ENCODE results near the gene BEND6.
A peak's percentile ranks its signal among the peaks of the same experiment; 100 is the strongest.
"Not testable (repeated sequence)": the region's sequence is repeated elsewhere in the genome, so short reads cannot be mapped to it uniquely, and the experiment has no call there.

The BEND6 gene

DNA sequence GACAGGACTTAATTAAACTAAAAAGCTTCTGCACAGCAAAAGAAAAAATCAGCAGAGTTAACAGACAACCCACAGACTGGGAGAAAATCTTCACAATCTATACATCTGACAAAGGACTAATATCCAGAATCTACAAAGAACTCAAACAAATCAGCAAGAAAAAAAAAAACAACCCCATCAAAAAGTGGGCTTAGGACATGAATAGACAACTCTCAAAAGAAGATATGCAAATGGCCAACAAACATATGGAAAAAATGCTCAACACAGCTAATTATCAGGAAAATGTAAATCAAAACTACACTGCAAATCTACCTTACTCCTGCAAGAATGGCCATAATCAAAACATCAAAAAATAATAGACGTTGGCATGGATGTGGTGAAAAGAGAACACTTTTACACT, 89.2 kb downstream of the BEND6 start:
- DNase-seq = not testable (repeated sequence)

GRCh38 chr6:57044568-57044967, 89.7 kb downstream of the BEND6 start:
- no peak for DNase-seq

DNA sequence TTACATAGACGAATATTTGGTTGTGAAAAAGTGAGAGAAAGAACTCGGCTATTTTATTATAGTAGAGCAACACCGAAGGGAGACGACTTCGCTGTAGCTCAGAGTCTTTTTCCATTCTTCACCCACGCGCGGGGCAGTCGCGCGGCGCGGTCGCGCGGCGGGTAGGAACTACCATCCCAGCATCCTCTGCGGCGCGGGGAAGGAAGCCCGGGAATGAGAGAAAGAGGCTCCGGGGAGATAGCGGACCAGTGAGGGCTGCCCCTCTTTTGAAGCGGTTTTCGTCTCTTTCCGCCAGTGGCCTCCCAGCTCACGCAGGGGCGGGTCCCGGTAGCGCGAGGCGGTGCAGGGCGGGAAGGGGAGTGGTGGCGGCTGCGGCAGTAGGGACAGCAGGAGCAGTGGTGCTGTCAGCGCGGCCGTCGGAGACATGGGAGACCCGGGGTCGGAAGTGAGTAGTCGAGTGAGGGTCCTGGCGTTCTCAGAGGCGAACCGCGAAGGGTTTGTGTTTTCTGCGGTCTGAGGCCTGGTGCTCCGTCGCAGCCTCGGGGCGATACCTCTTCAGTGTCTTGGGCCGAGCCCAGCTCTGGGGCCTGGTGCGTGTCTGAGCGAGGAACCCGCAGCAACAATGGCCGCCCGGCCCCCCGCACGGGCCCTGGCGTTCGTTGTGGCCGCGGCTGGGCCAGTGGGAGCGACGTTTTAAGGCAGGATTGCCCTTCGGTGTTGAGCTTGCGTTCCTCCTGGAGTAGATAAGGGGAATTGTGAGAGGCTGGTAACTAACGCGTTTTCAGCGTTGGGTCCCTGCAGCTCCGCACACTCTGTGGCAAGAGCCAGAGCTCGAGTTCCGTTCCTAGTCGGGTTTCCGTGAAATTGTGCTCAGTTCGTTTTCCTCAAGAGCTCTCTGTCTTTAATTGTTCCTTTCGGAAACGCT, 91.7 kb downstream of the BEND6 start, which contains the start of gene KIAA1586:
TSS of gene KIAA1586 (plus strand) at position 362 of the 925 bp plus-strand sequence. CDS start at position 425, 63 bp downstream.
- peak; percentile 85 for DNase-seq

DNA sequence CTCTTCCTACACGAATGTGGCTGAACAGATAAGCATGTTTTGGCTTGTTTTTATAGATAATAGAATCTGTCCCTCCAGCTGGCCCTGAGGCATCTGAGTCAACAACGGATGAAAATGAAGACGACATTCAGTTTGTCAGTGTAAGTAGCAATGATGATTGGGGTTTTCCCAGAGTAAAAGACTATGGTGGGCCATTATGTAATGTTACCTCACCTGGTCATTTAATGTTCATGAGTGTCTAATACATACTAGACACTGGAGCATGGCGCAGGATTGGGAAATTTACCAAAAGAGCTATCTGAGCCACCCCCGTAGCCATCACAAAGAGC, 92.3 kb downstream of the BEND6 start:
- not testable (repeated sequence) for DNase-seq

DNA sequence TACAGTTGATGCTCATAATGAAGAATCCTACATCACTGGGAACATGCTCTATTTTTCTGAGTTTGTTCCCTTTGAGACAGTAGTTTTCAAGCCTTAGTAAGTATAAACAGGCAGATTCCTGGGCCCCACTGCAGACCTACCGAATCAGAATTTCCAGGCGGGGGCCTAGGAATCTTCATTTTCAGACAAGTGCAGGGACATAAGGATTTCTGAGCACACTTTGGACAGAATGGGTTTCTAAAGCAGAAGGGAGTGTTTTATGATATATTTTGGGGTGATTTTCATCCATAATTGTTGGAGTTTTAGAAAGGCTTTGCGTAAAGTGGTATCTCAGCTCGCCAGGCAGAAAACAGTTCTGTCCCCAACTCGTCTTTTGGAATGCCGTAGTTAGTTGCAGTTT, 93.0 kb downstream of the BEND6 start:
- not testable (repeated sequence) for DNase-seq

DNA sequence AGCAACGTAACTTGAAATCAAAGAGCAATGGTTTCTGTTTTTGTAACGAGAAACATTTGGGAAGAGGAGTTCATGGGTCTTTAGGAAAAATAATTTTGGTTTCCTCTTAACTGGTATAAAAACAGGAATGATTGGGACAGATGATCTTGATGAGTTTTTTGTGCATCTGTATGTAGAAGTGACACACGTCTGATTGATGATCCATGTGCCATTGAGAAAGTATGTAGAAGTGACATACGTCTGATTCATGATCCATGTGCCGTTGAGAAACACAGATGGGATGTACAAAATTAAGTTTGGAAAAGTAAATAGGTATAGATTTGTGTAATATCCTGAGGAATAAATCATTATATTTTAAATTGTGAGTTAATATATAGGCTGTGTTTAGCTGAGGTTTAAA, 93.7 kb downstream of the BEND6 start:
- DNase-seq = no peak

DNA sequence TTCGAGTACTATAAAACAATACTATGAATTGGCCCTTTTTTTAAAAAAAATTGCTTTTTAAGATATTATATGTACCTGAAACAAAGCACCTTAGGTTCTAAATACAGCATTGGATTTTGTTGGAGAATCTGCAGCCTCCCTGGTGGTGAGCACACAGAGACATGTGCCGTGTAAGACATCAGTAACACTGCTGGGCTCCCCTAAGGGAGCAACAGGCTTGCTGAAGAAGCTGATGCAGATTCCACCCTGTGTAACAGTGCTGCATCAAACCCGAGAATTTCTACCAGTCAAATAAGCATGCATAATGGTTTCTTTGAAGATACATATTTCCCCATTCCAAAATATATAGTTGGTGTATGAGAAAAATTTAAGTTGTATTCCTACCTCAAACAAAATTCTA, 108.9 kb downstream of the BEND6 start:
- DNase-seq = no peak

GRCh38 chr6:57064809-57065208, 109.9 kb downstream of the BEND6 start:
- no peak for DNase-seq

DNA sequence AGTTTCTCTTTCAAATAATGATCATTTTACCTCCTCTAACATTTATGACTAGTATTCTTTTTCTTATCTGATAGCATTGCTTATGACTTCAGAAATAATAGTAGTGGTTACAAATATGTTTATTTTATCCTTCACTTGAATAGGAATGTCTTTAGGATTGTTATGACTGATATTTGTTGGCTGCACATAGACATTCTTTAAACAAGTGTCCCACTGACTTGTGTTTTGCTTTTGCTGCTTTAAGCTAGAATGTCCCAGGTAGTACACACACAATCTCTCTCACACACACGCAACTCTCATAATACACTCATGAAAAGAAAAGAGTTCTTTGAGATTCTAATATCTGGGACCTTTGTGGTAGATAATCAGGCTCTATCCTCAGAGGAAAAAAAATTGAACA, 113.2 kb downstream of the BEND6 start:
- DNase-seq = no peak

DNA sequence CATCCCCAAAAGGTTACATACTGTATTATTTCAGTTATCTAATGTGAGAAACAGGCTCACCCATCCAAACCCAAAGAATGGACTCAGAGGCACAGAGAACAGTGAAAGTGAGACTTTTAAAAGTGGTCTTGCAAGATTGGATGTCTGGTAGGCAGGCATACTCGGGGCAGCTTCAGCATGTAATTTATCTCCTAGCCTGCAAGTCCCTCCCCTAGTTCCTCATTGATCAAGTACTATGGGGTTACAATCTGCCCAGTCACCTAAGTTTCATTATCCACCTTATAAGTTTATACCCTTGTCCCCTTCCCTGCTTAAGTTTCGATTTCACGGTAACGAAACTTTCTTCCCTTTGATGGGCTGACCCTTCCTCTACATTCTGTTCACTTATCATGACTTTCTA, 114.3 kb downstream of the BEND6 start:
- no peak for DNase-seq

- no peak for DNase-seq
Measured at GRCh38 chr6:57069920-57070331, 115.0 kb downstream of the BEND6 start.

- DNase-seq = no peak
Measured at GRCh38 chr6:57072108-57072507, 117.2 kb downstream of the BEND6 start.

- no peak for DNase-seq
Measured at GRCh38 chr6:57074383-57074782, 119.5 kb downstream of the BEND6 start.

- DNase-seq = no peak
Measured at GRCh38 chr6:57075092-57075491, 120.2 kb downstream of the BEND6 start.

Measured in GF-D8 (cell line).